IPS-15b (cell line): Measurements from ENCODE around the gene PDE8B.

Experiments
- H3K27me3 ChIP-seq: one replicate; pipeline ENCODE4 v1.6.1; 2013; ENCODE audit warnings: low read length; ENCODE audit not compliant: control insufficient read depth, insufficient read depth
- H3K36me3 ChIP-seq: one replicate; pipeline ENCODE4 v1.6.1; 2013; ENCODE audit warnings: low read length; ENCODE audit not compliant: control insufficient read depth, insufficient read depth
- H3K4me1 ChIP-seq: one replicate; pipeline ENCODE4 v1.6.1; 2013; ENCODE audit warnings: mild to moderate bottlenecking, low read length; ENCODE audit not compliant: control insufficient read depth, insufficient read depth
- H3K4me3 ChIP-seq: one replicate; pipeline ENCODE4 v1.5.1; 2013; ENCODE audit warnings: low read depth, low read length
- H3K9ac ChIP-seq: one replicate; pipeline ENCODE4 v1.6.1; 2013; ENCODE audit warnings: low read depth, mild to moderate bottlenecking, low read length
- H3K9me3 ChIP-seq: one replicate; pipeline ENCODE4 v1.6.1; 2013; ENCODE audit warnings: mild to moderate bottlenecking, low read length; ENCODE audit not compliant: control insufficient read depth, insufficient read depth

The PDE8B gene

DNA sequence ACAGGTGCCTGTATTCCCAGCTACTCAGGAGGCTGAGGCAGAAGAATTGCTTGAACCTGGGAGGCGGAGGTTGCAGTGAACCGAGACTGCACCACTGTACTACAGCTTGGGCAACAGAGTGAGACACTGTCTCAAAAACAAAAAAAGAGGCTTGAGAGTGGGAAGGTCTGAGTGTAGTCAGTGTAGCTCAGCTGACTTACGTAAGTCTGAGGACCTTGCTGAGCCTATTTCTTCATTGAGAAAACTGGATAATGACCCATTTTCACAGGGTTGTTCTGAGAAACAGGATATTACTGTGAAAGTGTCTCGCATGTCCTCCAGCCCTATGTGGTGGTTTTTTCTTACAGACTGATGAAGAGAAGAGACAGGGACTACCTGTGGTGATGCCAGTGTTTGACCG, 214.9 kb downstream of the PDE8B start:
- no peak overlapping the region for H3K9ac ChIP-seq
- no peaks in the 10 kb centered on the region for H3K9me3 ChIP-seq
- no peak overlapping the region for H3K4me3 ChIP-seq
- no peaks in the 10 kb centered on the region for H3K4me1 ChIP-seq
- no peaks in the 10 kb centered on the region for H3K36me3 ChIP-seq
- H3K27me3 ChIP-seq, result no peaks in the 10 kb centered on the region

DNA sequence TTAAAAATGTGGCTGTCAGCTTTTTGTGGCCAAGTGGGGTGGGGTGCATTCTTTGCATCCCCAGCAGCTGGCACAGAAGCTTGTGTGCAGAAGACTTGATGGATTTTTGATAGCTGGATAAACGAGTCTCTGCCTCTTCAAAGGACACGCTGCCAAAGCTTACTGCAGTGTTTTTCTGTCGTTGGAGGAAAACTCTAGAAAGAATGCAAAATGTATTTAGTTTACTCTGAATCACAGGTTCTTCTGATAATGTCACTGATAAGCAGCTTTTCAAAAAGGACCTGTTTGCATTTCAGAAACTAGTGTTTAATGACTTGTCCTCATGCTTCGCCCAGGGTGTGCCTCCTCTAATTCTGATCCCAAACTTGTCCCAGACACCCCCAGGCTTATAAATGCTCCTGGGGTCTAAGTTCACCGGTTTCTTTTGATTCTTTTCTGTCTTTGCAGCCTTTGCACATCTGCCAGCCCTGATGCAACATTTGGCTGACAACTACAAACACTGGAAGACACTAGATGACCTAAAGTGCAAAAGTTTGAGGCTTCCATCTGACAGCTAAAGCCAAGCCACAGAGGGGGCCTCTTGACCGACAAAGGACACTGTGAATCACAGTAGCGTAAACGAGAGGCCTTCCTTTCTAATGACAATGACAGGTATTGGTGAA, 215.6 kb downstream of the PDE8B start:
- Histone ChIP-seq H3K27me3 (no peaks in the 10 kb centered on the region), H3K4me1 (no peaks in the 10 kb centered on the region), H3K4me3 (no peak overlapping the region), H3K36me3 (no peaks in the 10 kb centered on the region), H3K9me3 (no peaks in the 10 kb centered on the region), H3K9ac (no peak overlapping the region)

DNA sequence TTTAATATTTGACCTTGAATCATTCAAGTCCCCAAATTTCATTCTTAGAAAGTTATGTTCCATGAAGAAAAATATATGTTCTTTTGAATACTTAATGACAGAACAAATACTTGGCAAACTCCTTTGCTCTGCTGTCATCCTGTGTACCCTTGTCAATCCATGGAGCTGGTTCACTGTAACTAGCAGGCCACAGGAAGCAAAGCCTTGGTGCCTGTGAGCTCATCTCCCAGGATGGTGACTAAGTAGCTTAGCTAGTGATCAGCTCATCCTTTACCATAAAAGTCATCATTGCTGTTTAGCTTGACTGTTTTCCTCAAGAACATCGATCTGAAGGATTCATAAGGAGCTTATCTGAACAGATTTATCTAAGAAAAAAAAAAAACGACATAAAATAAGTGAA, 216.2 kb downstream of the PDE8B start:
- Histone ChIP-seq H3K27me3 (no peaks in the 10 kb centered on the region), H3K4me1 (no peaks in the 10 kb centered on the region), H3K9me3 (no peaks in the 10 kb centered on the region), H3K36me3 (no peaks in the 10 kb centered on the region), H3K9ac (no peak overlapping the region), H3K4me3 (no peak overlapping the region)

GRCh38 chr5:77427998-77428397, 217.5 kb downstream of the PDE8B start:
- no peaks in the 10 kb centered on the region for H3K4me1 ChIP-seq
- no peaks in the 10 kb centered on the region for H3K27me3 ChIP-seq
- H3K36me3 ChIP-seq, result no peaks in the 10 kb centered on the region
- H3K9me3 ChIP-seq, result no peaks in the 10 kb centered on the region
- H3K4me3 ChIP-seq, result no peak overlapping the region
- no peak overlapping the region for H3K9ac ChIP-seq

- Histone ChIP-seq H3K4me1 (no peaks in the 10 kb centered on the region), H3K9ac (no peak overlapping the region), H3K4me3 (no peak overlapping the region), H3K36me3 (no peaks in the 10 kb centered on the region), H3K9me3 (no peaks in the 10 kb centered on the region), H3K27me3 (no peaks in the 10 kb centered on the region)
These were observed 218.0 kb downstream of the PDE8B start for GRCh38 chr5:77428526-77428925.

DNA sequence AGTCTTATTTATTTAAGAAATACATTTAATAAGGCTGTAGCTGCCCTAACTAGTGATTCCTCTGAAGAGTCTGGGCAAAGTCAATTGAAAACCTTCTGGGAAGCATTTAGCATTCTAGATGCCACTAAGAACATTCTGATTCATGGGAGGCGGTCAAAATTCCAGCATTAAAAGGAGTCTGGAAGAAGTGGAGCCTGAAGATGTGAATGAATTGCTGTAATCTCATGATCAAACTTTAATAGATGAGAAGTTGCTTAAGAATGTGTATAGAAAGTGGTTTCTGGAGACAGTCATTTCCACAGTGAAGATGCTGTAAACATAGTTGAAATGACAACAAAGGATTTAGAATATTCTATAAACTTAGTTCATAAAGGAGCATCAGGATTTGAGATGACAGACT, 220.2 kb downstream of the PDE8B start:
- H3K9ac ChIP-seq, result no peak overlapping the region
- H3K9me3 ChIP-seq, result no peaks in the 10 kb centered on the region
- no peak overlapping the region for H3K4me3 ChIP-seq
- H3K4me1 ChIP-seq, result no peaks in the 10 kb centered on the region
- no peaks in the 10 kb centered on the region for H3K36me3 ChIP-seq
- no peaks in the 10 kb centered on the region for H3K27me3 ChIP-seq

GRCh38 chr5:77431286-77431685, 220.8 kb downstream of the PDE8B start:
- Histone ChIP-seq H3K4me3 (no peak overlapping the region), H3K9ac (no peak overlapping the region), H3K4me1 (no peaks in the 10 kb centered on the region), H3K36me3 (no peaks in the 10 kb centered on the region), H3K9me3 (no peaks in the 10 kb centered on the region), H3K27me3 (no peaks in the 10 kb centered on the region)

- H3K36me3 ChIP-seq, result no peaks in the 10 kb centered on the region
- H3K27me3 ChIP-seq, result no peaks in the 10 kb centered on the region
- H3K4me1 ChIP-seq, result no peaks in the 10 kb centered on the region
- H3K4me3 ChIP-seq, result no peak overlapping the region
- no peaks in the 10 kb centered on the region for H3K9me3 ChIP-seq
- H3K9ac ChIP-seq, result no peak overlapping the region
These were observed 221.2 kb downstream of the PDE8B start for GRCh38 chr5:77431719-77432118.

GRCh38 chr5:77437194-77437593, 226.7 kb downstream of the PDE8B start:
- no peak overlapping the region for H3K4me3 ChIP-seq
- no peaks in the 10 kb centered on the region for H3K27me3 ChIP-seq
- H3K4me1 ChIP-seq, result no peaks in the 10 kb centered on the region
- no peak overlapping the region for H3K9ac ChIP-seq
- no peaks in the 10 kb centered on the region for H3K9me3 ChIP-seq
- H3K36me3 ChIP-seq, result no peaks in the 10 kb centered on the region

GRCh38 chr5:77438071-77438470, 227.6 kb downstream of the PDE8B start:
- no peak overlapping the region for H3K9ac ChIP-seq
- H3K4me1 ChIP-seq, result no peaks in the 10 kb centered on the region
- no peaks in the 10 kb centered on the region for H3K9me3 ChIP-seq
- no peaks in the 10 kb centered on the region for H3K36me3 ChIP-seq
- H3K27me3 ChIP-seq, result no peaks in the 10 kb centered on the region
- no peak overlapping the region for H3K4me3 ChIP-seq

- Histone ChIP-seq H3K27me3 (no peaks in the 10 kb centered on the region), H3K4me1 (no peaks in the 10 kb centered on the region), H3K4me3 (no peak overlapping the region), H3K9ac (no peak overlapping the region), H3K9me3 (no peaks in the 10 kb centered on the region), H3K36me3 (no peaks in the 10 kb centered on the region)
These were observed 233.2 kb downstream of the PDE8B start for GRCh38 chr5:77443670-77444069.

DNA sequence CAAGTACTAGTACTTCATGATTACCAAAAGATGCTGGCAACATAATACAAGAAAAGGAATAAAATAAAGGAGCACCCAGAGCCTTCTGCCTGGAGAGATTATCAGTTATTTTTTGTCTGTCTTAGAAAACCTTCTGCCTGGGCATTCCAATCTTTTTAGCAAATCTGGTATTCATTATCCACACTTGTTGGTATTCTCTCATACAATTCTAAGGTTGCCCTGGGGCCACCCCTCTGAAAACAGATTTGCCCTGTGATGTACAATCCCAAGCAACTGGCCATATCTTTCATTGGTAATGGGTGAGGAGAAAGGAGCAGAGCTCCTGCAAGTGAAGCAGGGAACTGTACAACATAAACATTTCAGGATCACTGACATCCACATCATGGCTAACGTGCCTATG, 233.9 kb downstream of the PDE8B start:
- Histone ChIP-seq H3K27me3 (no peaks in the 10 kb centered on the region), H3K36me3 (no peaks in the 10 kb centered on the region), H3K4me3 (no peak overlapping the region), H3K9ac (no peak overlapping the region), H3K9me3 (no peaks in the 10 kb centered on the region), H3K4me1 (no peaks in the 10 kb centered on the region)
